ENCODE measurements around the gene TDRD12. TPM values are rescaled to one million over a fixed set of nuclear protein-coding genes. Genes with fewer than 3 reads are reported as not detected.
"Not testable (repeated sequence)": the region's sequence is repeated elsewhere in the genome, so short reads cannot be mapped to it uniquely, and the experiment has no call there.

The TDRD12 gene
- total and polyA plus RNA-seq, 8 donors = 0.20 to 1.2 (median 0.50) TPM

GRCh38 chr19:32687681-32688080, 31.9 kb upstream of the TDRD12 start:
- Histone ChIP-seq H3K4me1 (peaks cover 4 to 20% of the 10 kb centered on the region in 2 donors), H3K9me3 (no peaks in the 10 kb centered on the region), H3K27ac (no peak overlapping the region), H3K4me3 (no peak overlapping the region), H3K36me3 (no peaks in the 10 kb centered on the region), H3K27me3 (no peaks in the 10 kb centered on the region)
- no peak for TF ChIP-seq CTCF (IDR thresholded peaks at IDR 0.05)
- intact Hi-C loops (cut with DNase I) = no loop called here
- no peak for DNase-seq
- ATAC-seq = no peak

GRCh38 chr19:32688311-32688710, 31.3 kb upstream of the TDRD12 start:
- intact Hi-C loops (cut with DNase I) = no loop called here
- no peak for ATAC-seq
- Histone ChIP-seq H3K9me3 (no peaks in the 10 kb centered on the region), H3K4me3 (no peak overlapping the region), H3K27me3 (no peaks in the 10 kb centered on the region), H3K27ac (no peak overlapping the region), H3K36me3 (no peaks in the 10 kb centered on the region), H3K4me1 (peaks cover 10 to 26% of the 10 kb centered on the region in 2 donors)
- DNase-seq = no peak
- TF ChIP-seq CTCF (IDR thresholded peaks at IDR 0.05) = no peak

GRCh38 chr19:32691291-32691951, 28.1 kb upstream of the TDRD12 start, which contains the start of gene NUDT19:
Gene NUDT19, plus strand, starts transcription at chr19:32691821. Its CDS starts 140 bp downstream, at chr19:32691961.
- Histone ChIP-seq H3K27me3 (no peaks in the 10 kb centered on the region), H3K4me3 (peak within 1 kb of the TSS; percentile 75 to 81), H3K36me3 (no peaks in the 10 kb centered on the region), H3K27ac (peak within 1 kb of the TSS; percentile 85 to 92), H3K9me3 (no peaks in the 10 kb centered on the region), H3K4me1 (peaks cover 31 to 57% of the 10 kb centered on the region in 2 donors)
- ATAC-seq = peak; percentile 95
- intact Hi-C loops (cut with DNase I) = no loop called here
- no peak for TF ChIP-seq CTCF (IDR thresholded peaks at IDR 0.05)
- DNase-seq = peak; percentile 74 to 95 (median 90)

GRCh38 chr19:32691952-32692726, 27.4 kb upstream of the TDRD12 start:
- peaks cover 31 to 64% of the 10 kb centered on the region in 2 donors for H3K4me1 ChIP-seq
- H3K9me3 ChIP-seq = no peaks in the 10 kb centered on the region
- ATAC-seq = peak; percentile 81
- DNase-seq = peak; percentile 54 to 94 (median 74)
- no peak for TF ChIP-seq CTCF (IDR thresholded peaks at IDR 0.05)
- peak overlapping the region; percentile 75 to 81 for H3K4me3 ChIP-seq
- H3K27ac ChIP-seq = peak overlapping the region; percentile 85 to 92
- H3K27me3 ChIP-seq = no peaks in the 10 kb centered on the region
- H3K36me3 ChIP-seq = no peaks in the 10 kb centered on the region
- intact Hi-C loops (cut with DNase I) = no loop called here

GRCh38 chr19:32692727-32693061, 26.9 kb upstream of the TDRD12 start:
- Histone ChIP-seq H3K9me3 (no peaks in the 10 kb centered on the region), H3K4me3 (peak overlapping the region; percentile 75 to 81), H3K27ac (peak overlapping the region; percentile 85 to 92), H3K27me3 (no peaks in the 10 kb centered on the region), H3K4me1 (peaks cover 31 to 70% of the 10 kb centered on the region in 2 donors), H3K36me3 (no peaks in the 10 kb centered on the region)
- peak; percentile 5 for ATAC-seq
- intact Hi-C loops (cut with DNase I) = no loop called here
- DNase-seq = no peak
- TF ChIP-seq CTCF (IDR thresholded peaks at IDR 0.05) = no peak

- peaks cover 31 to 72% of the 10 kb centered on the region in 2 donors for H3K4me1 ChIP-seq
These were observed 26.1 kb upstream of the TDRD12 start for GRCh38 chr19:32693151-32694108.

GRCh38 chr19:32694316-32694715, 25.3 kb upstream of the TDRD12 start:
- intact Hi-C loops (cut with DNase I); H3K36me3 ChIP-seq; DNase-seq; H3K27me3 ChIP-seq; H3K9me3 ChIP-seq; ATAC-seq: not testable (repeated sequence)
- H3K4me3 ChIP-seq = peak overlapping the region; percentile 8 to 75
- H3K27ac ChIP-seq = peak overlapping the region in 1 of 2 donors; percentile 92
- H3K4me1 ChIP-seq = peaks cover 31 to 76% of the 10 kb centered on the region in 2 donors

More at GRCh38 chr19:32693151-32694108, 26.1 kb upstream of the TDRD12 start:
- H3K9me3 ChIP-seq; DNase-seq; intact Hi-C loops (cut with DNase I); ATAC-seq; H3K27me3 ChIP-seq; H3K36me3 ChIP-seq: not testable (repeated sequence)
- Histone ChIP-seq H3K27ac (peak overlapping the region in 1 of 2 donors; percentile 92), H3K4me3 (peak overlapping the region; percentile 75 to 81)

Data from left lung (tissue), 10 donors.